IPS DF 4.7 (cell line): ENCODE measurements around the gene CLEC1A.
"Not testable (repeated sequence)": the region's sequence is repeated elsewhere in the genome, so short reads cannot be mapped to it uniquely, and the experiment has no call there.

Experiments
- DNase-seq: peaks from one replicate; pipeline ENCODE4 v3.0.0-alpha.2; 2013; ENCODE audit warnings: low spot score; ENCODE audit errors: extremely low read depth

CLEC1A gene

DNA sequence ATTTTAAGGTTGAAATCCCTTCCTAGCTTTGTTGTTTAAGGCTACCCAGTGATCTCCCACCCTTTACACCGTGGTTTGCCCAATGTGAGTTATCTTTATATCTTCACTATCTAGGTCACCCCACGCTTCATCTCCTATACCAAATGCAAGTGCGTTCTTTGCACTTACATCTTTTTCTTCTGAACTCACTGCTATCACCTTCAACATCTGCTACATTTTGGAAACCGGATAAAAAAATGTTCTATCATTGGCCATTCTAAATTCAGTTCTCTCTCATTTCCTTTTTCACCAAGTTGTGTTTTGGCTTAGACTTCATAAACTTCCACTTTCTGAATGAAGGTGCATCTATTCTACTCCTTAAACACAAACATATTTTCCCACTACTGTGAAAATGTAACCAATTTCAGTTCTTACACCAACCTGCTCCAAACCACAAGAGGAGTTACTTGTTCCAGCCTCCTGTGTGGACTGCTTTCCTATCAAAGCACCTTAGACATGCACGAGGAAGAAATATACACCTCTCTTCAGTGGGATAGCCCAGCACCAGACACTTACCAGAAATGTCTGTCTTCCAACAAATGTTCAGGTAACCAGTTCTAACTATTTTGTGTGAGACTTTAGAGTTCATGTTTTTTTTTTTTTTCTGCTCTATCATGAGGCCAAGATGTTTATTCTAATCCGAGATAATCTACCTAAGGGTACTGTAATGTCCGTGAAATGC, 46.4 kb downstream of the CLEC1A start:
- no peak for DNase-seq

GRCh38 chr12:10048526-10048925, 50.3 kb downstream of the CLEC1A start:
- DNase-seq, result no peak

GRCh38 chr12:10042167-10042566, 56.6 kb downstream of the CLEC1A start:
- DNase-seq, result no peak

- DNase-seq, result no peak
Observed at GRCh38 chr12:10033783-10034545, 64.8 kb downstream of the CLEC1A start.

GRCh38 chr12:10031771-10032175, 67.0 kb downstream of the CLEC1A start:
- DNase-seq, result peak; percentile 22

DNA sequence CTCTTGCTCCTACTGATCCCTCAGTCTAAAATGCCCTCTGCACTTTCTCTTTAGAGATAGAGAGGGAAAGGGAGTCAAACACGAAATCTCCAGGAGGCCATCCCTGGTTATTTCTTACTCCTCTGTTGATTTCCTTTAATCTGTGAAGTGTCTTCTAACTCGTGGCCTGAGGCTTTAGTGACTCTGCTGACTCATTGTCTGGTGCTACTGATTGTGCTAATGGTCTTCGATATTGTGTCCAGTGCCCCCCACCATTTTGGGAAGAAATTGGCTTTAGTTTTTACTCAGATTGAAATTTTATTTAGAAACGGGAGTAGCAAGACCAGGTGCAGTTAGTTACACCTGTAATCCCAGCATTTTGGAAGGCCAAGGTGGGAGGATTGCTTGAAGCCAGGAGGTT, 67.5 kb downstream of the CLEC1A start:
- no peak for DNase-seq

GRCh38 chr12:10030446-10030845, 68.3 kb downstream of the CLEC1A start, which contains the start of gene CLEC9A:
Gene CLEC9A (plus strand): TSS chr12:10030682. CDS start chr12:10052688, 22,006 bp downstream.
- DNase-seq, result no peak

DNA sequence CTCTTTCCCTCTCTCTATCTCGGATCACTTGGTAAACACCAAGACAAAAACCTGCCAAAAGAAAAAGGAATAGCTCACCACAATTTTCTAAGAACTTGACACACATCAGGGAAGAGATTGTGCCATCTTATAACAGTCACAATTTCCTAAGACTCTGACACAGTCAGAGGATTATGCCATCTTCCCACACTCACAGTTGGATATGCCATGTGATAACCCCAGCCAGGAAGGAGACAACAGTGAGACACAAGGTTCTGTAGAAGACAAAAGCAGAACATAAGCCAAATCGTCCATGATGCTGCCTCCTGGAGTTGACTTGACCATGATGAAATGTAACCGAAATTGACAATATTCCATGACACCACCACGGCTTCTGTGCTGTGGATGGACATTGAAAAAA, 71.1 kb downstream of the CLEC1A start:
- no peak for DNase-seq

- no peak for DNase-seq
Observed at GRCh38 chr12:10027311-10027710, 71.5 kb downstream of the CLEC1A start.

DNA sequence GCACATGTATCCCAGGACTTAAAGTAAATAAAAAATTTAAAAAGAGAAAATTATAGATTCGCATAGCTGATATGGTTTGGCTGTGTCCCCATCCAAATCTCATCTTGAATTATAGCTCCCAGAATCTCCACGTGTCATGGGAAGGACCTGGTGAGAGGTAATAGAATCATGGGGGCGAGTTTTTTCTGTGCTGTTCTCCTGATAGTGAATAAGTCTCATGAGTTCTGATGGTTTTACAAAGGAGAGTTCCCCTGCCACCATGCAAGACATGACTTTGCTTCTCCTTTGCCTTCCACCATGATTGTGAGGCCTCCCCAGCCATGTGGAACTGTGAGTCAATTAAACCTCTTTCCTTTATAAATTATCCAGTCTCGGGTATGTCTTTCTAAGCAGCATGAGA, 72.1 kb downstream of the CLEC1A start:
- DNase-seq, result not testable (repeated sequence)

GRCh38 chr12:10025236-10025635, 73.5 kb downstream of the CLEC1A start:
- no peak for DNase-seq

GRCh38 chr12:10021342-10021741, 77.4 kb downstream of the CLEC1A start:
- DNase-seq, result no peak
